HG03575 (cell line): ENCODE measurements around the gene ZNF346.

Experiments
- ATAC-seq: cut with Tn5 transposase; IDR thresholded peaks from one replicate; pipeline ENCODE4 v1.9.1; 2021; ENCODE audit not compliant: unreplicated experiment, insufficient number of reproducible peaks, low FRiP score; ENCODE audit errors: extremely low read depth

Gene ZNF346

DNA sequence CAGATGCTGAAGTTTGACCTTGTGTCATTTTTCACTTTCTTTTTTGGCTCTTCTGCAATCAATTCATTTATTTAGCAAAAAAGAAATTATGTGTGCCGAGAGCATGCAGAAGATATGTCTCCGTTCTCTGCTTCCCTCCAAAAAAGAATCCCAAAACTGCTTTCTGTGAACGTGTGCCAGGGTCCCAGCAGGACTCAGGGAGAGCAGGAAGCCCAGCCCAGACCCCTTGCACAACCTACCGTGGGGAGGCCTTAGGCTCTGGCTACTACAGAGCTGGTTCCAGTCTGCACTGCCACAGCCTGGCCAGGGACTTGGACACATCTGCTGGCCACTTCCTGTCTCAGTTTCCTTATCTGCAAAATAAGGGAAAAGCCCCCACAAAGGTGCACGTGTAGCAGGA, 66.6 kb downstream of the ZNF346 start:
- ATAC-seq: no peak

DNA sequence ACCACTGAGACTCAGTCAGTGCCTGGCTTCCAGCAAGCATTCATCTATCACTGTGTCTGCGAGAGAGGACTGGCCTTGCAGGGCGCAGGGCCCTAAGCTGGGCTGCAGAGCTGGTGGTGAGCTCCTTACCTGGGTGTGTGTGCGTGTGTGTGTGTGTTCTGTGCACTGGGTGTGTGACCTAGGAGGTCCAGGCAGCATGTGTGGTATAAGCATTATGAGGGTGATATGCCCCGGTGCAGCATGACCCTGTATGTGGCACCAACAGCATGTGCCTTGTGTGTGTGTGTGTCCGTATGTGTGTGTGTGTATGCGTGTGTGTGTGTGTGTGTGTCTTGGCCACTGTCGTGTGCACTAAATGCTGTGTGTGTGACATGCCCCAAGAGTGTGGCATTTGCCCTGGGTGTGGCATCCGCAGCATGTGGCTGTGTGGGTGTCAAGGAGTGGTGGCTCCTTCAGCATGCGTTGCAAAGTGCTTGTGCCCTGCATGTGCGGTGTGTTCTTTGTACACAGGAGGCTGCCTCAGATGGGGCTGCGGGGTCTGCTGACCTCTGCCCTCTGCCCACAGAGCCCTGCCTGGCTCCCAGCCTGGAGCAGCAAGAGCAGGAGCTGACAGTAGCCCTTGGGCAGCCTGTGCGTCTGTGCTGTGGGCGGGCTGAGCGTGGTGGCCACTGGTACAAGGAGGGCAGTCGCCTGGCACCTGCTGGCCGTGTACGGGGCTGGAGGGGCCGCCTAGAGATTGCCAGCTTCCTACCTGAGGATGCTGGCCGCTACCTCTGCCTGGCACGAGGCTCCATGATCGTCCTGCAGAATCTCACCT, 67.5 kb downstream of the ZNF346 start:
- no peak for ATAC-seq

DNA sequence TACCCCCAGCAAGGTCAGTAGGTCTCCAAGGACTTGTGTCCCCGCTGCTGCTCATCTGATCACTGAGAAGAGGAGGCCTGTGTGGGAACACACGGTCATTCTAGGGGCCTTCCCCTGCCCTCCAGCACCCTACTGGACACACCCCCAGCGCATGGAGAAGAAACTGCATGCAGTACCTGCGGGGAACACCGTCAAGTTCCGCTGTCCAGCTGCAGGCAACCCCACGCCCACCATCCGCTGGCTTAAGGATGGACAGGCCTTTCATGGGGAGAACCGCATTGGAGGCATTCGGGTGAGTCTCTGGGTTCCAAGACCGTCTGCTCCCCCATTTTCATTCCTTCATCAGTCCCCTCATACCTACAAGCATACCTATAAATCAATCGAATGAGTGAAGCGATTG, 68.3 kb downstream of the ZNF346 start:
- no peak for ATAC-seq

DNA sequence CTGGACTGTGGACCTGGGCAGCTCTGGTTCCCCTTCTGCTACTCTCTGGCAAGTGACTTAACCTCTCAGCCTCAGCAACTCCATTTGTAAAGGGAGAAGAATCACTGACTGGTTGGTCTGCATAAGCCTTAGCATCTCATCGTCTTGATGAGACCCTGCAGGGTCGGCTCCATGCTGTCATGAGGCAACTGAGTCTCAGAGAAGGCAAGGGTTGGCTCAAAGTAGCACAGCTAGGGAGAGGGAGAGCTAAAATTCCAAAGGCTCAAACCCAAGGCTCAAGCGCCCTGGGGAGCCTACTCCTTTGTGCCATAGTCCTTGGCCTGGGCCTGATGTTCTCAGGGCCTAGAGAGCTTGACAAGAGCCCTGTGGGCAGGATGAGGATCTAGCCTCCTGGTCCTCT, 68.7 kb downstream of the ZNF346 start:
- no peak for ATAC-seq

DNA sequence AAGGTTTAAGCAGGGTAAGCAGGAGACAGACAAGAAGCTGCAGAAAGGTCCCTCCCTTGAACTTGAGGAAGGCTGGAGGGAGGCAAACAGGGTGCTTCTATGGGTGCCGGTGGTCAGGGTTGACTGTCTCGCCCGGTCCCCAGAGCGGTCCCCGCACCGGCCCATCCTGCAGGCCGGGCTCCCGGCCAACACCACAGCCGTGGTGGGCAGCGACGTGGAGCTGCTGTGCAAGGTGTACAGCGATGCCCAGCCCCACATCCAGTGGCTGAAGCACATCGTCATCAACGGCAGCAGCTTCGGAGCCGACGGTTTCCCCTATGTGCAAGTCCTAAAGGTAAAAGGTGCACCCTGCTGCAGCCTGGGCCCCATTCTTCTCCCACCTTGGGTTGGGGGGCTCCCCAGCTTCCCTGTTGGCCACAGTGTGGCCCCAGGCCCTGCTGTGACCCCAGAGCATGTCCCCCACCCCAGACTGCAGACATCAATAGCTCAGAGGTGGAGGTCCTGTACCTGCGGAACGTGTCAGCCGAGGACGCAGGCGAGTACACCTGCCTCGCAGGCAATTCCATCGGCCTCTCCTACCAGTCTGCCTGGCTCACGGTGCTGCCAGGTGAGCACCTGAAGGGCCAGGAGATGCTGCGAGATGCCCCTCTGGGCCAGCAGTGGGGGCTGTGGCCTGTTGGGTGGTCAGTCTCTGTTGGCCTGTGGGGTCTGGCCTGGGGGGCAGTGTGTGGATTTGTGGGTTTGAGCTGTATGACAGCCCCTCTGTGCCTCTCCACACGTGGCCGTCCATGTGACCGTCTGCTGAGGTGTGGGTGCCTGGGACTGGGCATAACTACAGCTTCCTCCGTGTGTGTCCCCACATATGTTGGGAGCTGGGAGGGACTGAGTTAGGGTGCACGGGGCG, 69.9 kb downstream of the ZNF346 start:
- ATAC-seq: no peak

DNA sequence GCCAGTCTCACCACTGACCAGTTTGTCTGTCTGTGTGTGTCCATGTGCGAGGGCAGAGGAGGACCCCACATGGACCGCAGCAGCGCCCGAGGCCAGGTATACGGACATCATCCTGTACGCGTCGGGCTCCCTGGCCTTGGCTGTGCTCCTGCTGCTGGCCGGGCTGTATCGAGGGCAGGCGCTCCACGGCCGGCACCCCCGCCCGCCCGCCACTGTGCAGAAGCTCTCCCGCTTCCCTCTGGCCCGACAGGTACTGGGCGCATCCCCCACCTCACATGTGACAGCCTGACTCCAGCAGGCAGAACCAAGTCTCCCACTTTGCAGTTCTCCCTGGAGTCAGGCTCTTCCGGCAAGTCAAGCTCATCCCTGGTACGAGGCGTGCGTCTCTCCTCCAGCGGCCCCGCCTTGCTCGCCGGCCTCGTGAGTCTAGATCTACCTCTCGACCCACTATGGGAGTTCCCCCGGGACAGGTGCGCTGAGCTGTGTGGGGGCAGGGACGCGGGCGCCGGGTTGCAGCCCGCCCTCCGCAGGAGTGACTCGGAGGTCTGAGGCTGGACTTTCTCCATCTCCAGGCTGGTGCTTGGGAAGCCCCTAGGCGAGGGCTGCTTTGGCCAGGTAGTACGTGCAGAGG, 70.7 kb downstream of the ZNF346 start:
- no peak for ATAC-seq

DNA sequence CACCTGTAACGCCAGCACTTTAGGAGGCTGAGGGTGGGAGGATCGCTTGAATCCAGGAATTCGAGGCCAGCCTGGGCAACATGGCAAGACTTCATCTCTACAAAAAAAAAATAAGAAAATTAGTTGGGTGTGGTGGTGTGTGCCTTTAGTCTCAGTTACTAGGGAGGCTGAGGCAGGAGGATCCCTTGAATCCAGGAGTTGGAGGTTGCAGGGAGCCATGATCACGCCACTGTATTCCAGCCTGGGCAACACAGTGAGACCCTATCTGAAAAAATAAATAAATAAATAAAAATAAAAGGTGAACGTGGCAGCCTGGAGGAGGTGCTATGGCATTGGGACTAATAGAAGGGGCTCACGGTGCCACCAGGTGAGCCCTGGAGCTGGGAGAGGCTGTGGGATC, 71.3 kb downstream of the ZNF346 start:
- no peak for ATAC-seq

DNA sequence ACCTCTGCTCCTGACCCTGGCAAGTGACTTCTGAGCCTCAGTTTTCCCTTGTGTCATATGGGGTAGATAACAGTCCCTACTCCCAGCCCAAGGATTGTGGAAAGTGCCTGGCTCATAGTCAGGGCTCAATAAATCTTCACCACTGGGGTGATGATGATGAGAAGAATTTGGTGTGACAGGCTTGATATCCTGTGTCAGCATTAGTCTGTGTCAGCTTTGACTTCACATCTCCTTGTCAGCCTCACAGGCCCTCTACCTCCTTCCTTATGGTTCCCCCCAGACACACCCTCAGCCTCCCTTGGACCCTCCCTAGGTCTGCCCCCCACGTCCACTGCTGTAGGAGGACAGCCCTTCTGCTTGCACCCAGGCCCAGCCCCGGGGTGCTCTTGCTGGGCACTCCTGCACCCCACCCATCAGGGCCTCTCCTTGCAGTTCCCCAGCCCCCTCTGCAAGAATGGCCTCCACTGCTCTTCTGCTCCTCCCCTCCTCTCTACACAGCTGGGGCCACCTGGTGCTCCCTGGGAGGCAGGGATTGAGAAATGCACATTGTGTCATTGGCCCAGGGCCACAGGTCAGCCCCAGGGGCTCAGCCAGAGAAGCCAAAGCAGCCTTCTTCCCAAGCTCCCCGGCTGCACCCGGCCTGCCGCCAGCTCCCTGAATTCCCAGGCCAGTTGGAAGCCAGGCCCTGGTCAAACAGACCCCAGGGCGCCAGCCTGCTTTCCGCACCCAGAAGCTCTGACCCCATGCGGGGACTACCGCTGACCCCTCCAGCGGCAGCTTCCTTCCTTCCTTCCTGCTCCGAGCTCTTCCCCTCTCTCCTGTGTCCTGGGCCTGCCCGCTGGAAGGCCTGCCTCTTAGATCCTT, 72.0 kb downstream of the ZNF346 start:
- ATAC-seq: no peak

DNA sequence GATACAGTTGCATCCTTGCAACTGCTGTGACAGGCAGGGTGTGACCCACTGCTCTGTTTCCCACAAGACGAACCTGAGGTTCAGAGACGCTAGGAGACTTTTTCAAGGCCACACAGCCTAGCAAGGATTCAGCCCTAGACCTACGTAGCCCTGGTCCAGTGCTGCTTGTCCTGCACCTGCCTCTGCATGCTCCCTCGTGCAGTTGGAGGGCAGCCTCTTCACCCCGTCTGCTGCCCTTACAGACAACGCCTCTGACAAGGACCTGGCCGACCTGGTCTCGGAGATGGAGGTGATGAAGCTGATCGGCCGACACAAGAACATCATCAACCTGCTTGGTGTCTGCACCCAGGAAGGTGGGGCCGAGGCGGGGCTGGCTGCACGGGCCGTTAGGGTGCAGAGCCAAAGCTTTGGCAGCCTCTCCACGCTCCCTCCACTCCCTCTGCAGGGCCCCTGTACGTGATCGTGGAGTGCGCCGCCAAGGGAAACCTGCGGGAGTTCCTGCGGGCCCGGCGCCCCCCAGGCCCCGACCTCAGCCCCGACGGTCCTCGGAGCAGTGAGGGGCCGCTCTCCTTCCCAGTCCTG, 72.7 kb downstream of the ZNF346 start:
- ATAC-seq: no peak

DNA sequence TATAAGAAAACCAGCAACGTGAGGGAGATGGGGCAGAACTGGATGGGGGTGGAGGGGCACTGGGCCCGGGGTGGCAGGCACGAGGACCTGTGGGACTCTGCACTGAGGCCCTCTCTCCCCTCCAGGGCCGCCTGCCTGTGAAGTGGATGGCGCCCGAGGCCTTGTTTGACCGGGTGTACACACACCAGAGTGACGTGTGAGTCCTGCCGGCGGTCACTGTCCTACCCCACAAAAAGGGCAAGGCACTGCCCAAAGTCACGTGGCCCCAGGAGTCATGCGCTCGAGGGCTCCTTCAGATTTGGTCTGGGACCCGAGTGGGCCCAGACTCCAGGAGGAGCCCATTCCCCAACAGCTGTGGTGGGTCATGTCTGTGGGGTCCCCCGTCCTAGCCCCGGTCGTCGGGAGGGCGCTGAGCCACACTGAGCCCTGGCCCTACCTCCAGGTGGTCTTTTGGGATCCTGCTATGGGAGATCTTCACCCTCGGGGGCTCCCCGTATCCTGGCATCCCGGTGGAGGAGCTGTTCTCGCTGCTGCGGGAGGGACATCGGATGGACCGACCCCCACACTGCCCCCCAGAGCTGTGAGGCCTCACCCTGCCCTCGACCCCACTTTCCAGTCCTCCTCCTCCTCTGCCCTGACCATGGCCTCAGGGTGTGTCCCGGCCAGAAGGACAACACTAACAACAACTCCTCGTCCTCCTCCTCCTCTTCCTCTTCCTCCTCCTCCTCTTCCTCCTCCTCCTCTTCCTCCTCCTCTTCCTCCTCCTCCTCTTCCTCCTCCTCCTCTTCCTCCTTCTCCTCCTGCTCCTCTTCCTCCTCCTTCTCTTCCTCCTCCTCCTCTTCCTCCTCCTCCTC, 73.9 kb downstream of the ZNF346 start:
- no peak for ATAC-seq

DNA sequence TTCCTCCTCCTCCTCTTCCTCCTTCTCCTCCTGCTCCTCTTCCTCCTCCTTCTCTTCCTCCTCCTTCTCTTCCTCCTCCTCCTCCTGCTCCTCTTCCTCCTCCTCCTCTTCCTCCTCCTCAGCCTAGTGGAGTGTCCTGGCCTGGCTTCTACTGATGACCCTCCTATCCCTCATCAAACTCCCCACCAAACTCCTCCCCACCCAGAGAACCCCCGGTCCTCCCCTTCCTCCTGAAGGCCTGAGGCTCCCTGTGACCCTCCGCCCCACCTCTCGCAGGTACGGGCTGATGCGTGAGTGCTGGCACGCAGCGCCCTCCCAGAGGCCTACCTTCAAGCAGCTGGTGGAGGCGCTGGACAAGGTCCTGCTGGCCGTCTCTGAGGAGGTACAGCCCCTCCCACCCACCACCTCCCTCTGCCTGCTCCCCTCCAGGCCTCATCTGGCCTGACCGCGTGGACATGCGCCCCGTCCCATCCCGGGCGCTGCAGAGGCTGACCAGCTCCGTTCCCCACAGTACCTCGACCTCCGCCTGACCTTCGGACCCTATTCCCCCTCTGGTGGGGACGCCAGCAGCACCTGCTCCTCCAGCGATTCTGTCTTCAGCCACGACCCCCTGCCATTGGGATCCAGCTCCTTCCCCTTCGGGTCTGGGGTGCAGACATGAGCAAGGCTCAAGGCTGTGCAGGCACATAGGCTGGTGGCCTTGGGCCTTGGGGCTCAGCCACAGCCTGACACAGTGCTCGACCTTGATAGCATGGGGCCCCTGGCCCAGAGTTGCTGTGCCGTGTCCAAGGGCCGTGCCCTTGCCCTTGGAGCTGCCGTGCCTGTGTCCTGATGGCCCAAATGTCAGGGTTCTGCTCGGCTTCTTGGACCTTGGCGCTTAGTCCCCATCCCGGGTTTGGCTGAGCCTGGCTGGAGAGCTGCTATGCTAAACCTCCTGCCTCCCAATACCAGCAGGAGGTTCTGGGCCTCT, 74.8 kb downstream of the ZNF346 start:
- ATAC-seq: no peak

DNA sequence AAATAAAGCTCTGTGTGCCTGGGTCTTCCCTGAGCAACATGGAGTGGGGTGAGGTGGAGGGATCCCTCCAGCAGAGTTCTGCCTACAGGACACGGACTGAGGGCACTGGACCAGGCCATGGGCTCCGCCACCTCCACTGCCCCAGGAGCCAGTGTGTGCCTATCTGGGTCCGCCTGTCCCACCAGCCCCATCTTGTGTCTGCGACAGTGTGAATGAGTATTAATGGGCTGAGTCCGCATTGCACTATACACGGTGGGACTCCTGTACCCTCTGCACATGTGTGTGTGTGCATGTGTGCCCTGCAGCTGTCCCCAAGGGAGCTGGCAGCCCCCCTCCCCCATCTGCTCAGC, 75.6 kb downstream of the ZNF346 start:
- ATAC-seq: no peak

DNA sequence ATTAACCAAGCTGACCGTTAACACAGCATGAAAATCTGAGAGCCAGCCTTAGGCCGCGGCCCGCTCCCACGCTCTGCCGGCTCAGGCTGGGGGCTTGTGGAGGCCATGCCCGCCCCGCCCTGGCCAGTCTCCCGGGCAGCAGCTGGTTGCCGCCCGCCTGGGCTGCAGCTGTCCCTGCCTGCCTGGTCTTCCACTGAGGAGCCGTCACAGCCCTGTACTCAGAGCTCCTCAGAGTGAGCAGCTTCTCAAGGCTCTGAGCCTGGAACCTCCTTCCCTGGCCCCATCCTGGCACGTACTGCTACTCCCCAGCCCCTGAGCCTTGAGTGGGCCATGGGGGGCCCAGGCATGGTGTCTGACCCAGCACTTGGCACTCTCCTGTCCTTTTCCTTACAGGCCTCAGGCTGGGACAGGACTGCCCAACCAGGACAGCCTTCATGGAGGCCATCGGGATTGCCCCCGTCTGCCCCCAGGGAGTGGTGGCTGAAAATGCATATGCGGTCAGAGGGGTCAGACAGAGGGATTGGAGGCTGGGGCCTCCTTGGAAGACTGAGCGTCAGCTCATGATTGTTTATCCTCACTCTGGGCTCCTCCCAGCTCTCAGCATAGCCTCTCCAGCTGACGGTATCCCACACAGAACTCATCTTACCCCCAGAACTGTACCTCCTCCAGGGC, 76.1 kb downstream of the ZNF346 start:
- ATAC-seq: no peak

DNA sequence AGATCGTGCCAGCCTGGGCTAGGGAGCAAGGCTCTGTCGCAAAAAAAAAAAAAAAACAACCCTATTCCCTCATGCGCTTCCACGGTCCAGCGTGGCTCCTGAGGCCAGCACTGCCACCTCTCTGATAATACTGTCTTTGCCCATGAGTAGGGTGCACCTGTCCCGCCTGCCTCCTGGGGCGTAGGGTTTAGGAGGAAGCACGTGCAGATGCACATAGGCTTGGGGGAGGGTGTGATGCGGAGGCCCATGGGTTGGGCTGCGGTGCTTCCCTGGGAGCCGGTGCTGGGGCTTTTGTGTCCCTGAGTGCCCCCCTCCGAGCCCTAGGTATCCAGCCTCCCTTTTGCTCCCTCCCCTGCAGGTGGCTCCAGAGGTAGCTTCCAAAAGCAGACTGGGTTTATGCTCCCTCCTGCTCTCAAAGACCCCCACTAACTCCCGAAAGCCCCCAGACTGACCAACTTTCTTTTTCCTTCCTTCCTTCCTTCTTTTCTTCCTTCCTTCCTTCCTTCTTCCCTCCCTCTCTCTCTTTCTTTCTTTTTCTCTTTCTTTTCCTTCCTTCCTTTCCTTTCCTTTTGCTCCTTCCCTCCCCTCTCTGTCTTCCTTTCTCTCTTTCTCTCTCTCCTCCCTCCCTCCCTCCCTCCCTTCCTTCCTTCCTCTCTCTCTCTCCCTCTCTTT, 77.1 kb downstream of the ZNF346 start:
- no peak for ATAC-seq

DNA sequence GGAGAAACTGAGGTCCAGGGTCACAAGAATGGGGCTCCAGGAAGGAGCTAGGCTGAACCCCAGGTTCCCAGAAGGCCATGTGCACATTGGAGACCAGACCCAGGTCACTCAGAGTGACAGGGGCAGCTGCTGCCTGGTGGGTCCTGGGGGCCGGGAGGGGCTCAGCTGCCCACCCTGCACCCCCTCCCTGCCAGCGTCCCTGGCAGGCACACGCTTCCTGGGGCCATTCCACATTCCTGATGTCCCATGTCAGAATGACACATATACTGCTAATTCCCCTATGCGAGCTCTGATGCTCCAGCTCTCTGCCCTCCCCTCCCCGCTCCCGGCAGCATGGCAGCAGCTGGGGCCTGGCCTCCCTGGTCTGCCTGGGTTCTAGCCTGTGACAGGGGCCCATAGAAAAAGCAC, 78.2 kb downstream of the ZNF346 start:
- ATAC-seq: no peak
